Stimulated activated CD8-positive, alpha-beta memory T cell treated with anti-CD3 and anti-CD28 coated beads, Interleukin-15, amount 100 ng/mL, for 24 hours (primary cell): ENCODE results near the gene CCDC198.

ENCODE experiments used
- DNase-seq: peaks from one replicate; pipeline ENCODE4 v3.0.0-alpha.2; 2020; ENCODE audit warnings: low read depth

The CCDC198 gene, protein sequence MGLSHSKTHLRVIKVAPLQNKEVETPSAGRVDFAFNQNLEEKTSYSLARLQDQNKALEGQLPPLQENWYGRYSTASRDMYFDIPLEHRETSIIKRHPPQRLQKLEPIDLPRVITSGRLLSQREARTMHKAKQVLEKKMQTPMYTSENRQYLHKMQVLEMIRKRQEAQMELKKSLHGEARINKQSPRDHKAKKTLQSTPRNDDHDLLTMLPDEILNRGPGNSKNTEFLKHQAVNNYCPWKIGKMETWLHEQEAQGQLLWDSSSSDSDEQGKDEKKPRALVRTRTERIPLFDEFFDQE

DNA sequence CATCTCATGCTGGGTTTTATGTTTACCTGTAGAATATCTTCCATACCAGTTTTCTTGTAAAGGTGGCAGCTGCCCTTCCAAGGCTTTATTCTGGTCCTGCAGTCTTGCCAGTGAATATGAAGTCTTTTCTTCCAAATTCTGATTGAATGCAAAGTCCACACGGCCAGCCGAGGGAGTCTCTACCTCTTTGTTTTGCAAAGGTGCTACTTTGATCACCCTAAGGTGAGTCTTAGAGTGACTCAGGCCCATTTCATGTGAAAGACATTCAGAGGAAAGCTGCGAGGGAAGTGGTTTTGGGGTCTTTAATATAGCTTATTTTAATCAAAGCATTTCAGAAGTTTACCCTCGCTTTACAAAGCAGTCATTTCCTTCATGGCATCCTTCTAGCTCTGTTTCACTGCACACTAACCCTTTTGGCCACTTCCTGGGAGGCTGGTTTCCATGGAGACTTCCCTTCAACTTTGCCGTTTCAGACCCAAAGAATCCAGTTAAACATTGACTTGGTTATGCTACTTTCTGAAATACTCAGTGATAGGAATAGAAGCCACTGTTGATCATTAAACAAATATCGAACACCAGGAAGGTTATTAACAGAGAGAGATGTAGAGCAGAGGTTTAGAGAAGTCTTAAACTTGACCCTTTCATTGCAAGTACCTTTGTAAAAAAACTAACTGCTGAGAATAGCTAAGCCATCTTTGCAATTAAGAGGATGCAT lies at the start of gene CCDC198:
CCDC198 (minus strand) TSS at position 391 of the 715 bp plus-strand sequence; CDS start at position 249, 142 bp downstream.
- no peak for DNase-seq

- DNase-seq, result no peak
Measured at GRCh38 chr14:57533214-57533613, 39.6 kb upstream of the CCDC198 start.

DNA sequence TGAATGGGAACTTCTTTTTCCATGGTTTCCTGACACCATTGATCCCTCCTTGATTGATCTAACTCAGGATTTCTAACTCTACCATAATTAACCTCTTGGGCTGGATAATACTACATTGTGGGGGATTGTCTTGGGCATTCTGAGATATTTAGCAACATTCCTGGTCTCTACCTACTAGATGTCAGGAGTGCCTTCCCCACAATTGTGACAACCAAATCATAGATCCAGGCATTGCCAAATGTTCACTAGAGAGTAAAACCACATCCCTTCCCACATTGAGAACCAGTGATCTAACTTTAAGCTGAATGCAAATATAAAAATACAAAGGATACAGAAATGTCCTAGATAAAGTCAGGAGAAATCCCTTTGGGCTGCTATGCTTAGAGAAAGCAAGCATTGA lies 36.9 kb upstream of the CCDC198 start:
- DNase-seq, result no peak

DNA sequence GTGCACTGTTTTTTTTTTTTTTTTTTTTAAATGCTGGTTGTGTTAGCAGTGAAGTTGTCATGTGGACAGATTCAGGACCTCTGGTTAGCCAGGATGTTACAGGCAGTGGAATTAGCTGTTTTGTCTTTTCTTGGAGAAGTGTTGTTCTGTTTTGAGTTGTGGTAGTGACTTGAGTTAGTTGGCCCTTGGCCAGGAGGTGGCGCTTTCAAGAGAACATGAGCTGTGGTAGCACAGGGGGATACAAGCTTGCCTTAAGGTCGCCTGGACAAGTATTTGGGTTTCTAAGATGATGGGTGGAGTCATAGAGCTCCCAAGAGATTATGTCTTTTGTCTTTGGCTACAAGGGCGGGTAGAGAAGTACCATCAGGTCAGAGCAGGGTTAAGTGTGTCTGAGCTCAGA lies 33.3 kb upstream of the CCDC198 start:
- DNase-seq, result no peak

- no peak for DNase-seq
Measured at GRCh38 chr14:57519043-57519442, 25.4 kb upstream of the CCDC198 start.

- no peak for DNase-seq
Measured at GRCh38 chr14:57512220-57512619, 18.6 kb upstream of the CCDC198 start.

GRCh38 chr14:57508756-57509155 lies 15.1 kb upstream of the CCDC198 start:
- DNase-seq, result no peak

- DNase-seq, result no peak
Measured at GRCh38 chr14:57502586-57503254, 9.1 kb upstream of the CCDC198 start.

GRCh38 chr14:57501039-57501557 lies 7.4 kb upstream of the CCDC198 start:
- no peak for DNase-seq

DNA sequence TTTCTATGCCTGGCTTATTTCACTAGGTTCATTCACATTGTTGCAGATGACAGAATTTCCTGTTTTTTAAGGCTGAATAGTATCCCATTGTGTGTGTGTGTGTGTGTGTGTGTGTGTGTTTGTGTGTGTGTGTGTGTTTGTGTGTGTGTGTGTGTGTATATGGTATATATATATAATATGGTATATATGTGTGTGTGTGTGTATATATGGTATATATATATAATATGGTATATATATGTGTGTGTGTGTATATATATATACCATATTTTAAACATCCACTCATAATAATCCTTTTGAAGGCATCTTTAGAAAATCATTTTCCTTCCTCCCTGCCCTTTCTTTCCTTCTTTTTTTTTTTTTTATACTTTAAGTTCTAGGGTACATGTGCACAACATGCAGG lies 5.0 kb upstream of the CCDC198 start:
- DNase-seq, result no peak

GRCh38 chr14:57498035-57498434 lies 4.4 kb upstream of the CCDC198 start:
- DNase-seq, result no peak

DNA sequence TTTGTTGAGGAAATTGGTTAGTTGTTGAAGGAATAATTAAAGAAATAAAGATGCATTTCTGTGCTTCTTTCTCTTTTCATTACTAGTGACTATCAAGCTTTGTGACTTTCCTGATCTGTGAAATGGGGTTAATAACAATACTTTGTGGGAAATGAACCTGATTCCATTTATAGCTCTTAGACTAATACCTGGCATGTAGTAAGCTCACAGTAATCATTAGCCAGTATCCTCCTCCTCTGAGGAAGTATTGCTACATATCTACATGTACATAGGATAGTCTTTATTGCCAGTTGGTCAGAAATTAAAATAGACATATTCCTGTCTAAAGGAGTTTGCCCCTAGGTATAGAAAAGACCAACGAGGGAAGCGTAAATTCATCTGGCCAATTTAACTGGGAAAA lies 1.8 kb upstream of the CCDC198 start:
- no peak for DNase-seq

DNA sequence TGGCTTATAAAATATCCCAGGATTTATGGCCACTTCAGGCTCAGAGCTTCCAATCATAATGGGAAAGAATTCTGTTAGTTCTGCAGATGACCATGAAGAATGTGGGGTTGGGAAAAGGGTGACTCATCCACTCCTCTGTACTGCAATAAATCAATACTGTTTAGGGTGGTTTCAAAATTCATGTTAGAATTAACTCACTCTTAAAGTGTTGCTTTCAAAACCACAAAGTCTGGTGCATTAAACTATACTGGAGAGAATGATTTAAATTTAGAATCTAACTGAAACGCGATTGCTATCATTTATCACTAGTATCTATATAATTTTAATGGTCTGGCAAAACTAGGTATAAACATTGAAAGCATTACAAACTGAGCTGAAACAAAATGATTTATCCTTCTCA lies 798 bp downstream of the CCDC198 start:
- DNase-seq, result no peak

DNA sequence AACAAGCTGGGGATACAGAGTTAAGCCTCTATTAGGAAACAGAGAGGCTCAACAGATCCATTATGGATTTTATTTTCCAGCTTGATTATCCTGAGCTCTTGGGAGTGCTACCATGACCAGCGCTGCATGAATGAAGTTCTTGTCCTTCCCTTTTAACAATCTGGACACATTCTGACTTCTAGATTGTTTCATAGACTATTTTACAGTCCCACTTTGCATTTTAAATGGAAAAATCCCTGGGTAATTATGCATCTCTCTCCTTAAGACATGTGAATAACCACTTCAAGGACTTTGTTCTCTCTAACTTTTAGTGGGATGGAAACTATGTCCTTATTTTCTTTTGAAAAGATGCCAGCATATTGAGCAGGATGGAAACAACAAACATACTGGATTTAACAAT lies 2.0 kb downstream of the CCDC198 start:
- DNase-seq, result no peak

DNA sequence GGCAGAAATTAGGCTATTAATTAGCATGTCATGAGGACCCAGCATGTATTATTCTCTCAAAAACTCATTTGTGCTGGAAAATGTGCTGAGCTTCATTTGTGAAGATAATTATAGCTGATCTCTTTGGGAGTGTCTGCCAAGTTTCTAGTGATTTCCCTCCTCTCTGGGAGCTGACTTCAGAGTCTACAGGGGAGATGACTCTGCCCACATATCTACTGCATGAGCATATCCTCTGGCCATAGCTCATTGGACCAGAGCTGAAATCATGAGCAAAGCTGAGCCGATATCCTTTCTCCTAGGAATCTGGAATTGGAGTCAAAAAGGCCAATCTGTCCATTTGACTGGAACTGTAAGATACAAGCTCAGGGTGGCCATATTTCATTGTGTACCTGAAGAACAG lies 5.9 kb downstream of the CCDC198 start:
- no peak for DNase-seq

- DNase-seq, result no peak
Measured at GRCh38 chr14:57486767-57487379, 6.8 kb downstream of the CCDC198 start.

DNA sequence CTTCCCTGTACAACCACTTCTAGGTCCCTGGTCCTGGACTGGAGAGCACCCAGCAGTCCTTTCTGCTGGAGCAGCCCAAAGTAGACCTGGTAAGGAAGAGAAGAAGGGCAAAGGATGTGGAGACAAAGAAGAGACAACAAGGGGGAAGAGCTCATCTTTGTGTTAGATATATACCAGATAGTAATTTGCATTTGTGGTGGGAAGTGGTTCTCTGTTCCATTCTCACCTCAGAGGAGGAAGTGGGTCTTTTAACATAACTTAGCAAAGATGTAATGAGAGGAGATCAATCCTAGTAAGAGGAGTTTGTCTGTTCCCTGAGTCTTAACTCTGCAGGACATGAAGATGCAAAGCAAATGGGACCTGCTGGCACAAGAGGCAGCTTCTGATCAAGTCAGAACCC lies 8.0 kb downstream of the CCDC198 start:
- DNase-seq, result no peak

DNA sequence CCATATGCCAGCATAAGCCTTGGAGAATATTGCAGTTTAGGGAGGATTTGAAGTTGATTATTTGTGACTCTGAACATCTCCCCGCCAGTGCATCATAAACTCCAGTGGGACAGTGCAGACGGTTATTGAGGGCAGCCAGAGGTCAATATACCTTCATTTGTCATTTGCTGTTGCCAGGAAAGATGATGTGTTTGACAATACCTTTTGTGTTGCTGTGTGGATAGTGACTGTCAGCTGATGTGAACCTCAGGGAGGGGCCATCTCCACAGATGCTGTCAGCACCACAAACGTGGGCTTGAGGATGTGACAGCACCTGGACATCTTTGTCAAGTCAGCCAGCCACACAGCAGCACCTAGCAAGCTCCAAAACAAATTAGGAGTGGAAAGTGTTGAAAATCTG lies 11.5 kb downstream of the CCDC198 start:
- DNase-seq, result no peak

GRCh38 chr14:57480051-57480450 lies 13.6 kb downstream of the CCDC198 start:
- DNase-seq, result no peak

- no peak for DNase-seq
Measured at GRCh38 chr14:57479197-57479596, 14.5 kb downstream of the CCDC198 start.

DNA sequence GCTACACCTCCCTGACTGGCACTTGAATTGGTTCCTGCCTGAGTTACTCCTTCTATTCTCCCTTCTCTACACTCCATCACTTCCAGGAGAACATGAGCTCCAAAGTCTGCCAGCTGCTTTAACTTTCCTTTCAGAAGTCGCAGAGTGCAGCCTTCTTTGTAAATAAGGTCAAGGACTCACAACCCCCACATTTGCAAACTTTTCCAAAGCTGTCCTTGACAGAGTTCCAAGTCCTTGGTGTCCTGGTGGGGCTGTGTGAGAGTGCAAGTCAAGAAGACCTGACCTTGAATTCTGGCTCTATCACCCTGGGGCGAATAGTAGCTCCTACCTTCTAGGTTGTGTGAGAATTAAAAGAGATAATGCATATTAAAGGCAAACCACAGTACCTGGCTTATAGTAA lies 15.6 kb downstream of the CCDC198 start:
- no peak for DNase-seq

- no peak for DNase-seq
Measured at GRCh38 chr14:57470909-57471308, 22.7 kb downstream of the CCDC198 start.
